ENCODE data around the gene MLC1. TPM values are rescaled to one million over a fixed set of nuclear protein-coding genes. Genes with fewer than 3 reads are reported as not detected.

The MLC1 gene
- total and polyA plus RNA-seq, 8 donors: not detected

DNA sequence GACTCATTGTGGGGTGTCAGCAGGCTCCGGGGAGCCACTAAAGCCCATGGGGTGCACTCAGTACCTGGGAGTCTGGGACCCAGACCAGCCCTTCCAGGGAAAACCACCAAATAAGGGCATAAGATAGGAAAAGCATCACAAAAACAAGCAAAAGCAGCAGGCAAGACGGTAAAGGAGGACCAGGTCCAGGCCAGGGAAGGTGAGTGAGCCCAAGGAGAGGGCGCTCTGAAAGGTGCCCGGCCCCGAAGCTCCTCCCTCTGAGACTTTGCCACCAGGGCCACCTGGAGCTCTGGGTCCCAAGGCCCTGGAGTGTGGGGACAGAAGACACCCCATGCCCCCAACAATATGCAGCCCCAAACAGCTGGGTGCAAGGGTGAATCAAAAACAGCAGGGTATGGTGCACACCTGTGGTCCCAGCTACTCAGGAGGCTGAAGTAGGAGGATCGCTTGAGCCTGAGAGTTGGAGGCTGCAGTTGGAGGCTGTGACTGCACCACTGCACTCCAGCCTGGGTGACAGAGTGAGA lies 67.5 kb downstream of the MLC1 start:
- H3K4me3 ChIP-seq: no peak overlapping the region
- WGBS, 5 donors: 80 to 87% (median 85%) methylated on average over 6 of the region's 6 CpGs
- peaks cover 11 to 52% (median 39%) of the 10 kb centered on the region in 3 donors for H3K27me3 ChIP-seq
- TF ChIP-seq POLR2AphosphoS5 (IDR thresholded peaks at IDR 0.05) (no peak), CTCF (IDR thresholded peaks at IDR 0.05) (no peak)
- intact Hi-C loops (cut with DNase I; ENCODE audit: low total_unique reads): no loop called here
- no peaks in the 10 kb centered on the region for H3K36me3 ChIP-seq
- peaks cover 0 to 5% (median 0%) of the 10 kb centered on the region in 4 donors for H3K9me3 ChIP-seq
- peak overlapping the region in 2 of 5 donors; percentile 6 to 38 for H3K27ac ChIP-seq
- peaks cover 11 to 37% (median 27%) of the 10 kb centered on the region in 4 donors for H3K4me1 ChIP-seq
- DNase-seq: no peak

- WGBS, 5 donors: 57 to 82% (median 78%) methylated on average over 19 to 21 of the region's 21 CpGs
- H3K9me3 ChIP-seq: peaks cover 0 to 5% (median 0%) of the 10 kb centered on the region in 4 donors
- DNase-seq: peak; percentile 21 to 63
- H3K4me1 ChIP-seq: peaks cover 11 to 42% (median 33%) of the 10 kb centered on the region in 4 donors
- intact Hi-C loops (cut with DNase I; ENCODE audit: low total_unique reads): no loop called here
- H3K27me3 ChIP-seq: peaks cover 11 to 59% (median 43%) of the 10 kb centered on the region in 3 donors
- H3K4me3 ChIP-seq: no peak overlapping the region
- TF ChIP-seq POLR2AphosphoS5 (IDR thresholded peaks at IDR 0.05) (no peak), CTCF (IDR thresholded peaks at IDR 0.05) (no peak), EP300 (IDR thresholded peaks at IDR 0.05) (no peak), POLR2A (IDR thresholded peaks at IDR 0.05) (no peak)
- H3K36me3 ChIP-seq: no peaks in the 10 kb centered on the region
- peak overlapping the region in 2 of 5 donors; percentile 6 to 38 for H3K27ac ChIP-seq
These were observed 68.1 kb downstream of the MLC1 start for GRCh38 chr22:50016988-50017700.

GRCh38 chr22:50016308-50016987 lies 68.8 kb downstream of the MLC1 start:
- intact Hi-C loops (cut with DNase I; ENCODE audit: low total_unique reads): no loop called here
- Histone ChIP-seq H3K9me3 (peaks cover 0 to 5% (median 0%) of the 10 kb centered on the region in 4 donors), H3K27ac (peak overlapping the region in 1 of 5 donors; percentile 8), H3K27me3 (peaks cover 11 to 66% (median 50%) of the 10 kb centered on the region in 3 donors), H3K36me3 (no peaks in the 10 kb centered on the region), H3K4me3 (no peak overlapping the region), H3K4me1 (peaks cover 11 to 44% (median 37%) of the 10 kb centered on the region in 4 donors)
- DNase-seq: no peak
- no peak for TF ChIP-seq CTCF (IDR thresholded peaks at IDR 0.05)
- TF ChIP-seq POLR2AphosphoS5 (IDR thresholded peaks at IDR 0.05): no peak
- no peak for TF ChIP-seq POLR2A (IDR thresholded peaks at IDR 0.05)
- no peak for TF ChIP-seq EP300 (IDR thresholded peaks at IDR 0.05)
- 81 to 86% (median 85%) methylated on average over 12 to 20 of the region's 20 CpGs for WGBS, 5 donors

DNA sequence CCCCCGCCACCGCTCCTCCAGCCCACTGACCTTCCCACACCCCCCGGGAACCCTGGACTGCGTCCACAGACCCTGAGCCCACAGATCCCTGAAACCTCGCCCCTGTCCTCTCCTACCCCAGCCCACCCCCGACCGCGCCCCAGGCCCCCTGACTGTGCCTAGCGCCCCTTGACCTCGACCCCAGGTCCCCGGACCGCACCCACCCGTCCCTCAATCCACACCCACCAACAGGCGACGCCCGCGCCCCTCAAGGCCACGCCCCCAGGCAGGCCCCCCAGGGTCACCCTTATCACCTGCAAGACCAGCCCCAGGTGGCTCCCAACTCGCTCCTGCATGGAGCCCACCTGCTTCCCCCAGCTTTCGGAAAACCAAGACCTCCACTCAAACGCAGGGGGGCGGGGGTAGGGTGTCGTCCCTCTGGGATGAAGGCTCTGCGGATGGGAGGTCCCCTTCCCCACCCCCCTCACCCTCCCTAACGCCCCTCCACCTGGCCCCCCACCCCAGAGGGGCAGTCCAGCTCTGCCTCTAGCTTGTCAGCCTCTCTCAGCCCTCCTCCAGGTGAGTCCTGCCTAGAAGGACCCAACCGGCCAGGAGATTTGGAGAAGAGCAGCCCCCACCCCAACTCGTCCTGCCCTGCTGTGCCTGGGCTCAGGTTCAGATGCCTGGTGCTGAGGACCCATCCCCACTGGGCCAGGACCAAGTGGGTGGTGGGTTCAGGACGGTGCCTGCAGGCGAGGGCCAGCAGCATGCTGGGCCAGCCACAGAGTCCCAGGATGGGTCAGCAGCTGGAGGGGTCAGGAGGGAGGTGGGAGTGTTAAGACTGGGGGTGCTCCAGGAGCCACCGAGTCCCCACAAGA lies 69.5 kb downstream of the MLC1 start:
- Histone ChIP-seq H3K4me1 (peaks cover 14 to 50% (median 44%) of the 10 kb centered on the region in 4 donors), H3K4me3 (peak overlapping the region in 2 of 4 donors; percentile 28 to 40), H3K27ac (no peak overlapping the region), H3K36me3 (no peaks in the 10 kb centered on the region), H3K27me3 (peaks cover 16 to 73% (median 57%) of the 10 kb centered on the region in 3 donors), H3K9me3 (peaks cover 0 to 5% (median 0%) of the 10 kb centered on the region in 4 donors)
- TF ChIP-seq POLR2A (IDR thresholded peaks at IDR 0.05) (no peak), EP300 (IDR thresholded peaks at IDR 0.05) (no peak), CTCF (IDR thresholded peaks at IDR 0.05) (no peak), POLR2AphosphoS5 (IDR thresholded peaks at IDR 0.05) (no peak)
- DNase-seq: no peak
- intact Hi-C loops (cut with DNase I; ENCODE audit: low total_unique reads): no loop called here
- WGBS, 5 donors: 26 to 47% (median 45%) methylated on average over 16 to 30 of the region's 30 CpGs

Measured in stomach (tissue), 9 donors.